Endothelial cell (in vitro differentiated cells): ENCODE measurements around the gene RNU6-8. TPM values are rescaled to one million over a fixed set of nuclear protein-coding genes. Genes with fewer than 3 reads are reported as not detected.

Source experiments
- DNase-seq: peaks from one replicate; pipeline ENCODE4 v3.0.0; 2021; ENCODE audit warnings: low spot score
- H3K27ac Mint-ChIP-seq: one replicate; pipeline ENCODE4 v1.8.0; 2021; ENCODE audit warnings: mixed read lengths, inconsistent platforms; ENCODE audit not compliant: unreplicated experiment
- H3K27me3 Mint-ChIP-seq: one replicate; pipeline ENCODE4 v1.8.0; 2021; ENCODE audit warnings: mild to moderate bottlenecking, moderate library complexity, mixed read lengths, inconsistent platforms; ENCODE audit not compliant: unreplicated experiment
- H3K36me3 Mint-ChIP-seq: one replicate; pipeline ENCODE4 v1.8.0; 2021; ENCODE audit warnings: mild to moderate bottlenecking, low read depth, mixed read lengths, inconsistent platforms; ENCODE audit not compliant: unreplicated experiment
- H3K4me1 Mint-ChIP-seq: one replicate; pipeline ENCODE4 v1.8.0; 2021; ENCODE audit warnings: mild to moderate bottlenecking, mixed read lengths, inconsistent platforms; ENCODE audit not compliant: unreplicated experiment
- H3K4me3 Mint-ChIP-seq: one replicate; pipeline ENCODE4 v1.8.0; 2021; ENCODE audit warnings: mild to moderate bottlenecking, mixed read lengths, inconsistent platforms; ENCODE audit not compliant: unreplicated experiment
- H3K9me3 Mint-ChIP-seq: one replicate; pipeline ENCODE4 v1.8.0; 2021; ENCODE audit warnings: mixed read lengths, inconsistent platforms; ENCODE audit not compliant: unreplicated experiment
- CTCF ChIP-seq: fragments of 200-600 bp; sonication (generic); IDR thresholded peaks from one replicate; pipeline ENCODE4 v1.5.0; 2021; ENCODE audit warnings: antibody characterized with exemption; ENCODE audit not compliant: unreplicated experiment
- total RNA-seq: library from RNA; stranded (reverse); fragmentation: NEBNext Ultra II Directional; extraction: Animal tissue kit (Norgen Biotek cat#: 25700); gene quantifications from one replicate; pipeline ENCODE4 v1.2.1, GENCODE V29; 2021; ENCODE audit not compliant: unreplicated experiment

The RNU6-8 gene
- total RNA-seq, 1 donor from 2014 or later, result not detected

- H3K27ac Mint-ChIP-seq, result no peak overlapping the region
- no peak overlapping the region for H3K4me3 Mint-ChIP-seq
- H3K9me3 Mint-ChIP-seq, result no peaks in the 10 kb centered on the region
- TF ChIP-seq CTCF, result no peak
- no peaks in the 10 kb centered on the region for H3K36me3 Mint-ChIP-seq
- no peak for DNase-seq
- H3K27me3 Mint-ChIP-seq, result peaks cover 7% of the 10 kb centered on the region
- peaks cover 9% of the 10 kb centered on the region for H3K4me1 Mint-ChIP-seq
Observed at GRCh38 chr14:32167907-32168306, 35.2 kb downstream of the RNU6-8 start.

GRCh38 chr14:32166924-32167323 is 36.1 kb downstream of the RNU6-8 start:
- no peak for DNase-seq
- no peak for TF ChIP-seq CTCF

GRCh38 chr14:32166029-32166428 is 37.0 kb downstream of the RNU6-8 start:
- H3K4me1 Mint-ChIP-seq, result peaks cover 9% of the 10 kb centered on the region
- H3K27me3 Mint-ChIP-seq, result peaks cover 7% of the 10 kb centered on the region
- H3K36me3 Mint-ChIP-seq, result no peaks in the 10 kb centered on the region
- no peak for TF ChIP-seq CTCF
- no peak overlapping the region for H3K4me3 Mint-ChIP-seq
- no peak for DNase-seq
- H3K9me3 Mint-ChIP-seq, result no peaks in the 10 kb centered on the region
- no peak overlapping the region for H3K27ac Mint-ChIP-seq

More at GRCh38 chr14:32166924-32167323, 36.1 kb downstream of the RNU6-8 start:
- Mint-ChIP-seq H3K9me3 (no peaks in the 10 kb centered on the region), H3K4me1 (peaks cover 9% of the 10 kb centered on the region), H3K36me3 (no peaks in the 10 kb centered on the region), H3K27me3 (peaks cover 7% of the 10 kb centered on the region), H3K4me3 (no peak overlapping the region), H3K27ac (no peak overlapping the region)

Other genes with a start within 250 kb of the RNU6-8 start
- 78.4 TPM for gene ARHGAP5, start 126.0 kb downstream of the RNU6-8 start, total RNA-seq
- not detected for gene RNU6-7, start 1.2 kb downstream of the RNU6-8 start, total RNA-seq
- gene AKAP6, start 126.0 kb upstream of the RNU6-8 start, total RNA-seq, result 4.4 TPM